Measurements from ENCODE around the gene PLA2G15.

The PLA2G15 gene

GRCh38 chr16:68289621-68290329 is 44.6 kb downstream of the PLA2G15 start:
- no peak for TF ChIP-seq CTCF (conservative IDR thresholded peaks at IDR 0.05; ENCODE audit: low read depth, low read length)
- no peak for DNase-seq (ENCODE audit: low read depth)
- H3K4me3 ChIP-seq (ENCODE audit: low read length), result no peak overlapping the region

GRCh38 chr16:68290450-68290849 is 45.3 kb downstream of the PLA2G15 start:
- DNase-seq (ENCODE audit: low read depth), result no peak
- H3K4me3 ChIP-seq (ENCODE audit: low read length), result no peak overlapping the region
- no peak for TF ChIP-seq CTCF (conservative IDR thresholded peaks at IDR 0.05; ENCODE audit: low read depth, low read length)

DNA sequence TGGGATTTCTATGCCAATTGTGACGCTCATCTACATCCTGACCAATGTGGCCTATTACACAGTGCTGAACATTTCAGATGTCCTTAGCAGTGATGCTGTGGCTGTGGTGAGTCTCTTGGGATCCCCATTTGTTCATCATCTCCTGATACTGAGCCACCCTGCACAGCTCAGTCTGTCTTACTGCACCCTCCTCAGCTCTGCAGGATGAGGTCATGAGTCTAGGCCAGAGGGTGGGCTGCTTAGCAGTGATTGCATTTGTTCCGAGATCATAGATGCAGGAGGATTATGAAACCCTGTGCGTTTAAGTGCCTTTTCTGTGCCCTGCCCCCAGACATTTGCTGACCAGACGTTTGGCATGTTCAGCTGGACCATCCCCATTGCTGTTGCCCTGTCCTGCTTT is 46.1 kb downstream of the PLA2G15 start:
- TF ChIP-seq CTCF (conservative IDR thresholded peaks at IDR 0.05; ENCODE audit: low read depth, low read length), result no peak
- H3K4me3 ChIP-seq (ENCODE audit: low read length), result no peak overlapping the region
- DNase-seq (ENCODE audit: low read depth), result no peak

- TF ChIP-seq CTCF (conservative IDR thresholded peaks at IDR 0.05; ENCODE audit: low read depth, low read length), result no peak
- H3K4me3 ChIP-seq (ENCODE audit: low read length), result no peak overlapping the region
- no peak for DNase-seq (ENCODE audit: low read depth)
These were observed 47.3 kb downstream of the PLA2G15 start for GRCh38 chr16:68292425-68292824.

DNA sequence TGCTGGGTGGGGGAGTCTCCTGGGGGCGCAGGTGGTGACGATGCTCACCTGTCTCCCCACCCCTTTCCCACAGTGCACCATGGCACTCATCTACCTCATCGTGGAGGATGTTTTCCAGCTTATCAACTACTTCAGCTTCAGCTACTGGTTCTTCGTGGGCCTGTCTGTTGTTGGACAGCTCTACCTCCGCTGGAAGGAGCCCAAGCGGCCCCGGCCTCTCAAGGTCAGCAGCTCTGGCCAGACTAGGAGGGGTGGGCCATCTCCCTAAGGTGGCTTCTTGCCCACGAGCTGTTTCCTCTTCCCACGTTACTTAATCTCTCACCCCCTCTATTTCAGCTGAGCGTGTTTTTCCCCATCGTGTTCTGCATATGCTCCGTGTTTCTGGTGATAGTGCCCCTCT is 51.1 kb downstream of the PLA2G15 start:
- no peak for DNase-seq (ENCODE audit: low read depth)
- TF ChIP-seq CTCF (conservative IDR thresholded peaks at IDR 0.05; ENCODE audit: low read depth, low read length), result no peak
- no peak overlapping the region for H3K4me3 ChIP-seq (ENCODE audit: low read length)

DNA sequence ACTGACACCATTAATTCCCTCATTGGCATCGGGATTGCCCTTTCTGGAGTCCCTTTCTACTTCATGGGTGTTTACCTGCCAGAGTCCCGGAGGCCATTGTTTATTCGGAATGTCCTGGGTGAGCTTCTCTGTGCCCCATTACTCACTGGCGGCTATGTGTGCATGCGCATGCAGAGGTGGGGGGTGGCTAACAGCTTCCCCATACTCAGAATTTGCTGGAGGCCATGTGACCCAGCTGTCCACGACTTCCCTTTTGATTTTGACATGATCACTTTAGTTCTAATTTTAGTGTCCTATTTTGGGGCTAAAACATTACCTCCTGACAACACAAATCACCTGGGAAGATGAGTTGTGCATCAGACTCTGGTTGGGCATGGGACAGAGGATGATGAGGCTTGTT is 51.5 kb downstream of the PLA2G15 start:
- no peak overlapping the region for H3K4me3 ChIP-seq (ENCODE audit: low read length)
- no peak for TF ChIP-seq CTCF (conservative IDR thresholded peaks at IDR 0.05; ENCODE audit: low read depth, low read length)
- DNase-seq (ENCODE audit: low read depth), result no peak

DNA sequence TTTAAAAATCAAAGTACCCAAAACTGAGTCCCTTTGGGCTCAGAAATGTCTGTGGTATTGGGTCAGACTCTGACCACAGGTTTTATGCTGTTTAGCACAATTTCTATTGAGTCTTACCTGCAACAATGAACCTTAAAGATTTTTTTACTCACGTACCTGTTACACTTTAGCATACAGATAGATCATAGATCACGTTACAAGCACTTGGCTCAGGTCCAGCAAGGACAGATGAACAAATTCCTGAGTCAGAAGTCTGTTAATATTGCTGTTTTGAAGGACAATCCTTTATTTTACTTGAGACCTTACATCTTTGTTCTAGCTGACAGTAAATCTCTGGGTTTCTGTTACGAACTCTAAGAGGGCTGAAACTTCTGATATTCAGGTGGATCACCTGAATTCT is 52.7 kb downstream of the PLA2G15 start:
- no peak overlapping the region for H3K4me3 ChIP-seq (ENCODE audit: low read length)
- TF ChIP-seq CTCF (conservative IDR thresholded peaks at IDR 0.05; ENCODE audit: low read depth, low read length), result no peak
- DNase-seq (ENCODE audit: low read depth), result no peak
